ENCODE data around the gene IL22RA1.

GRCh38 chr1:24151175-24151533, 8.2 kb upstream of the IL22RA1 start:
- no peak for TF ChIP-seq CTCF (IDR thresholded peaks at IDR 0.05)
- TF ChIP-seq POLR2A (IDR thresholded peaks at IDR 0.05), result no peak
